Measurements from ENCODE around the gene SERPINB6.

The SERPINB6 gene

GRCh38 chr6:3017304-3017703 lies 45.9 kb upstream of the SERPINB6 start:
- peaks cover 61% of the 10 kb centered on the region for H3K36me3 ChIP-seq (ENCODE audit: insufficient read depth, low read length)
- H3K9me2 ChIP-seq (ENCODE audit: low read depth, low read length) = no peaks in the 10 kb centered on the region
- H3K4me3 ChIP-seq (ENCODE audit: low read depth, low read length, poor library complexity, severe bottlenecking) = no peak overlapping the region
- H3F3A ChIP-seq (ENCODE audit: insufficient read depth, low read length) = 0 out of 2 replicates have a peak, but pooled peaks cover 10% of the 10 kb centered on the region
- H2AFZ ChIP-seq (ENCODE audit: low read length) = no peak overlapping the region
- H3K79me2 ChIP-seq (ENCODE audit: insufficient read depth, low read length) = peaks cover 3% of the 10 kb centered on the region
- no peak overlapping the region for H3K27ac ChIP-seq (ENCODE audit: low read depth, low read length, poor library complexity, severe bottlenecking)
- H3K4me2 ChIP-seq (ENCODE audit: low read length) = no peak overlapping the region
- H3K9ac ChIP-seq (ENCODE audit: low read length) = no peak overlapping the region
- H3K4me1 ChIP-seq (ENCODE audit: insufficient read depth, low read length, severe bottlenecking) = peaks cover 8% of the 10 kb centered on the region
- no peaks in the 10 kb centered on the region for H4K20me1 ChIP-seq (ENCODE audit: insufficient read depth, low read length)
- H3K27me3 ChIP-seq (ENCODE audit: insufficient read depth, low read length) = no peaks in the 10 kb centered on the region
- no peak for TF ChIP-seq EZH2 (IDR thresholded peaks at IDR 0.05; ENCODE audit: borderline replicate concordance, low read length)
- no peak for TF ChIP-seq CTCF (IDR thresholded peaks at IDR 0.05; ENCODE audit: low read length)
- H3K9me3 ChIP-seq (ENCODE audit: low read length) = peaks cover 4% of the 10 kb centered on the region; the same call in 1 of the 2 replicates

- H3K9me3 ChIP-seq (ENCODE audit: low read length) = peaks cover 10% of the 10 kb centered on the region; the same call in 1 of the 2 replicates
- peaks cover 2% of the 10 kb centered on the region for H3K4me1 ChIP-seq (ENCODE audit: insufficient read depth, low read length, severe bottlenecking)
- 0 out of 2 replicates have a peak, but pooled peaks cover 10% of the 10 kb centered on the region for H3F3A ChIP-seq (ENCODE audit: insufficient read depth, low read length)
- no peak overlapping the region for H3K4me3 ChIP-seq (ENCODE audit: low read depth, low read length, poor library complexity, severe bottlenecking)
- H3K4me2 ChIP-seq (ENCODE audit: low read length) = no peak overlapping the region
- no peak overlapping the region for H2AFZ ChIP-seq (ENCODE audit: low read length)
- H3K27ac ChIP-seq (ENCODE audit: low read depth, low read length, poor library complexity, severe bottlenecking) = no peak overlapping the region
- TF ChIP-seq CTCF (IDR thresholded peaks at IDR 0.05; ENCODE audit: low read length) (no peak), EZH2 (IDR thresholded peaks at IDR 0.05; ENCODE audit: borderline replicate concordance, low read length) (no peak)
- H3K79me2 ChIP-seq (ENCODE audit: insufficient read depth, low read length) = no peaks in the 10 kb centered on the region
- no peak overlapping the region for H3K9ac ChIP-seq (ENCODE audit: low read length)
- H4K20me1 ChIP-seq (ENCODE audit: insufficient read depth, low read length) = no peaks in the 10 kb centered on the region
- H3K36me3 ChIP-seq (ENCODE audit: insufficient read depth, low read length) = peaks cover 61% of the 10 kb centered on the region
- no peaks in the 10 kb centered on the region for H3K9me2 ChIP-seq (ENCODE audit: low read depth, low read length)
- H3K27me3 ChIP-seq (ENCODE audit: insufficient read depth, low read length) = no peaks in the 10 kb centered on the region
These were observed 45.3 kb upstream of the SERPINB6 start for GRCh38 chr6:3016473-3017280.

GRCh38 chr6:3015144-3015543 lies 43.8 kb upstream of the SERPINB6 start:
- Histone ChIP-seq H3K9ac (ENCODE audit: low read length) (no peak overlapping the region), H3K79me2 (ENCODE audit: insufficient read depth, low read length) (no peaks in the 10 kb centered on the region), H3K27me3 (ENCODE audit: insufficient read depth, low read length) (no peaks in the 10 kb centered on the region), H3K9me3 (ENCODE audit: low read length) (peaks cover 17% of the 10 kb centered on the region), H3K36me3 (ENCODE audit: insufficient read depth, low read length) (peaks cover 61% of the 10 kb centered on the region), H4K20me1 (ENCODE audit: insufficient read depth, low read length) (no peaks in the 10 kb centered on the region), H3F3A (ENCODE audit: insufficient read depth, low read length) (0 out of 2 replicates have a peak, but pooled peaks cover 10% of the 10 kb centered on the region), H3K4me2 (ENCODE audit: low read length) (no peak overlapping the region), H3K4me1 (ENCODE audit: insufficient read depth, low read length, severe bottlenecking) (no peaks in the 10 kb centered on the region), H3K4me3 (ENCODE audit: low read depth, low read length, poor library complexity, severe bottlenecking) (no peak overlapping the region), H3K9me2 (ENCODE audit: low read depth, low read length) (no peaks in the 10 kb centered on the region), H2AFZ (ENCODE audit: low read length) (no peak overlapping the region), H3K27ac (ENCODE audit: low read depth, low read length, poor library complexity, severe bottlenecking) (no peak overlapping the region)
- TF ChIP-seq EZH2 (IDR thresholded peaks at IDR 0.05; ENCODE audit: borderline replicate concordance, low read length) (no peak), CTCF (IDR thresholded peaks at IDR 0.05; ENCODE audit: low read length) (no peak)
